SK-N-SH treated with all-trans-retinoic acid at 6 μM for 48 hours (cell line): ENCODE results near the gene FUT7.

Source experiments
- ATAC-seq: fragments of 200-7000 bp; cut with Tn5 transposase; 3 replicates; pipeline ENCODE4 v1.9.1; 2020; ENCODE audit warnings: mild to moderate bottlenecking, moderate library complexity
- ARNTL ChIP-seq: fragments of 450-650 bp; formaldehyde crosslinking; IDR thresholded peaks from 2 replicates; pipeline ENCODE4 v1.5.0; 2020; ENCODE audit warnings: low read depth, mild to moderate bottlenecking, moderate library complexity, borderline replicate concordance
- CSDC2 ChIP-seq: fragments of 250-450 bp; sonication (Bioruptor Pico); IDR thresholded peaks from 2 replicates; pipeline ENCODE4 v1.5.0; 2020; ENCODE audit warnings: mild to moderate bottlenecking, moderate library complexity
- GLIS3 ChIP-seq: fragments of 250-450 bp; sonication (Bioruptor Pico); IDR thresholded peaks from 2 replicates; pipeline ENCODE4 v1.5.0; 2020; ENCODE audit warnings: mild to moderate bottlenecking, moderate library complexity
- ISL1 ChIP-seq: fragments of 250-450 bp; sonication (Bioruptor Pico); IDR thresholded peaks from 2 replicates; pipeline ENCODE4 v2.1.2; 2022; ENCODE audit warnings: mild to moderate bottlenecking, moderate library complexity
- OSR1 ChIP-seq: fragments of 250-450 bp; sonication (Bioruptor Pico); IDR thresholded peaks from 2 replicates; pipeline ENCODE4 v1.8.0; 2022; ENCODE audit warnings: moderate library complexity, mild to moderate bottlenecking, inconsistent platforms
- PPARA ChIP-seq: fragments of 250-450 bp; sonication (Bioruptor Pico); IDR thresholded peaks from 2 replicates; pipeline ENCODE4 v1.5.0; 2020; ENCODE audit warnings: mild to moderate bottlenecking, borderline replicate concordance
- SNAI2 ChIP-seq: fragments of 250-450 bp; sonication (Bioruptor Pico); IDR thresholded peaks from 2 replicates; pipeline ENCODE4 v1.5.0; 2020; ENCODE audit warnings: mild to moderate bottlenecking, moderate library complexity
- TCF4 ChIP-seq: fragments of 250-450 bp; sonication (Bioruptor Pico); IDR thresholded peaks from 2 replicates; pipeline ENCODE4 v1.8.0; 2021; ENCODE audit warnings: mild to moderate bottlenecking, moderate library complexity, borderline replicate concordance
- TOX ChIP-seq: fragments of 250-450 bp; sonication (Bioruptor Pico); IDR thresholded peaks from 2 replicates; pipeline ENCODE4 v1.8.0; 2021; ENCODE audit warnings: mild to moderate bottlenecking, moderate library complexity, borderline replicate concordance
- ZC3H10 ChIP-seq: fragments of 250-450 bp; sonication (Bioruptor Pico); IDR thresholded peaks from 2 replicates; pipeline ENCODE4 v1.5.1; 2021; ENCODE audit warnings: mild to moderate bottlenecking, moderate library complexity
- ZFP3 ChIP-seq: fragments of 250-450 bp; sonication (Bioruptor Pico); IDR thresholded peaks from 2 replicates; pipeline ENCODE4 v1.5.0; 2020; ENCODE audit warnings: mild to moderate bottlenecking, moderate library complexity
- ZFP30 ChIP-seq: fragments of 450-650 bp; formaldehyde crosslinking; IDR thresholded peaks from 2 replicates; pipeline ENCODE4 v1.5.0; 2022; ENCODE audit warnings: mild to moderate bottlenecking, moderate library complexity
- ZNF565 ChIP-seq: fragments of 450-650 bp; formaldehyde crosslinking; conservative IDR thresholded peaks from 2 replicates; pipeline ENCODE4 v1.5.0; 2020; ENCODE audit warnings: low read depth, mild to moderate bottlenecking, moderate library complexity
- ZNF70 ChIP-seq: fragments of 450-650 bp; formaldehyde crosslinking; IDR thresholded peaks from 2 replicates; pipeline ENCODE4 v1.5.0; 2020; ENCODE audit warnings: mild to moderate bottlenecking, moderate library complexity
- ZNF8 ChIP-seq: fragments of 450-650 bp; formaldehyde crosslinking; IDR thresholded peaks from 2 replicates; pipeline ENCODE4 v1.5.0; 2020; ENCODE audit warnings: mild to moderate bottlenecking, moderate library complexity
- TF ChIP-seq, protein P1 (sequence below): fragments of 250-450 bp; sonication (Bioruptor Pico); IDR thresholded peaks from 2 replicates; pipeline ENCODE4 v1.5.0; 2020; ENCODE audit warnings: mild to moderate bottlenecking, moderate library complexity
- TF ChIP-seq, protein P2 (sequence below): fragments of 250-450 bp; sonication (Bioruptor Pico); IDR thresholded peaks from 2 replicates; pipeline ENCODE4 v1.8.0; 2021; ENCODE audit warnings: low read depth, mild to moderate bottlenecking, moderate library complexity, borderline replicate concordance
- TF ChIP-seq, protein P3 (sequence below): fragments of 250-450 bp; sonication (Bioruptor Pico); IDR thresholded peaks from 2 replicates; pipeline ENCODE4 v1.5.1; 2020; ENCODE audit warnings: low read depth, mild to moderate bottlenecking, moderate library complexity
- TF ChIP-seq, protein P4 (sequence below): fragments of 250-450 bp; sonication (Bioruptor Pico); IDR thresholded peaks from 2 replicates; pipeline ENCODE4 v1.8.0; 2020; ENCODE audit warnings: mild to moderate bottlenecking, moderate library complexity, borderline replicate concordance
- TF ChIP-seq, protein P5 (sequence below): fragments of 250-450 bp; sonication (Bioruptor Pico); IDR thresholded peaks from 2 replicates; pipeline ENCODE4 v1.5.1; 2021; ENCODE audit warnings: mild to moderate bottlenecking, moderate library complexity

Gene FUT7

DNA sequence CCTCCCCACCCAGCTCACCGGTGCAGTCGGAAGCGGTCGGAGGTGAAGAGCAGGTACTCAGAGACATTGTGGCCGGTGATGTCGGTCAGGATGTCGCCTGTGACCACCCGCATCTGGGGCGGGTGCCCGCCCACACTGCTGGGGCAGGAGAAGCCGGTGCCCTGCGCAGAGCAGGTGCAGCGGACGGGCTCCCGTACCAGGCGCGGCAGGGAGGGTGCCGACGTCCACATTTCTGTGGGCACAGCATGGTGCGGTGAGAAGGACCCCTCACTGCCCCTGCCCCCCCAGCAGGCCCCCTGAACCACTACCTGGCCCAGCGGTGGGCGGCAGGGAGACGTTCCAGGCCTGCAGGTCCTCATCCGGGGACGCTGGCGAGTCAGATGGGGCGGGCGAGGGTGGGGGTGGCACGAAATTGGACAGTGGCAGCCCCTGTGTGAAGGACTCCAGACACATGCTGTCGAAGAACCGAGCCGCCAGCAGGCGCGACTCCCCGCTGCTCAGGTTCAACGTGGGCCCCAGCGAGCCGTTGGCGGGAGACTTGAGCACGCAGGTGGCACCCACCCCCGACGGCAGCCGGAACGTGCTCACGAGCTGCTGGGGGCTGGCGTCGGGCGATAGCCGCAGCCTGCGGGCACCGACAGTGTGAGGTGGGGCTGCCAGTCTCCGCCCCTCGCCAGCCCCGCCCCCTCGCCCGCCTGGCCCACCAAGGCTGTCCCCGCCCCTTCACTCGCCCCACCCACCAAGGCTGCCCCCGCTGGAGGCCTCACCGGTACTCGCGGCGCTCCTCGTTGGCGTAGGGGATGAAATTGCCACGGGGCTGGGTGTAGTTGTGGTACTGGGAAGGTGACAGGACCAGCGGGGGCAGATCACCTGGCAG, 19.0 kb downstream of the FUT7 start:
- no peak for ATAC-seq
- TF ChIP-seq ZNF565 (CRISPR knock-in tag): no peak
- TF ChIP-seq ISL1 (CRISPR knock-in tag): no peak
- TF ChIP-seq ARNTL (CRISPR knock-in tag): no peak
- no peak for TF ChIP-seq ZC3H10 (CRISPR knock-in tag)
- no peak for TF ChIP-seq ZFP30 (CRISPR knock-in tag)
- no peak for TF ChIP-seq TCF4 (CRISPR knock-in tag)
- TF ChIP-seq, protein P1, sequence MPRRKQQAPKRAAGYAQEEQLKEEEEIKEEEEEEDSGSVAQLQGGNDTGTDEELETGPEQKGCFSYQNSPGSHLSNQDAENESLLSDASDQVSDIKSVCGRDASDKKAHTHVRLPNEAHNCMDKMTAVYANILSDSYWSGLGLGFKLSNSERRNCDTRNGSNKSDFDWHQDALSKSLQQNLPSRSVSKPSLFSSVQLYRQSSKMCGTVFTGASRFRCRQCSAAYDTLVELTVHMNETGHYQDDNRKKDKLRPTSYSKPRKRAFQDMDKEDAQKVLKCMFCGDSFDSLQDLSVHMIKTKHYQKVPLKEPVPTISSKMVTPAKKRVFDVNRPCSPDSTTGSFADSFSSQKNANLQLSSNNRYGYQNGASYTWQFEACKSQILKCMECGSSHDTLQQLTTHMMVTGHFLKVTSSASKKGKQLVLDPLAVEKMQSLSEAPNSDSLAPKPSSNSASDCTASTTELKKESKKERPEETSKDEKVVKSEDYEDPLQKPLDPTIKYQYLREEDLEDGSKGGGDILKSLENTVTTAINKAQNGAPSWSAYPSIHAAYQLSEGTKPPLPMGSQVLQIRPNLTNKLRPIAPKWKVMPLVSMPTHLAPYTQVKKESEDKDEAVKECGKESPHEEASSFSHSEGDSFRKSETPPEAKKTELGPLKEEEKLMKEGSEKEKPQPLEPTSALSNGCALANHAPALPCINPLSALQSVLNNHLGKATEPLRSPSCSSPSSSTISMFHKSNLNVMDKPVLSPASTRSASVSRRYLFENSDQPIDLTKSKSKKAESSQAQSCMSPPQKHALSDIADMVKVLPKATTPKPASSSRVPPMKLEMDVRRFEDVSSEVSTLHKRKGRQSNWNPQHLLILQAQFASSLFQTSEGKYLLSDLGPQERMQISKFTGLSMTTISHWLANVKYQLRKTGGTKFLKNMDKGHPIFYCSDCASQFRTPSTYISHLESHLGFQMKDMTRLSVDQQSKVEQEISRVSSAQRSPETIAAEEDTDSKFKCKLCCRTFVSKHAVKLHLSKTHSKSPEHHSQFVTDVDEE (CRISPR knock-in tag): no peak
- TF ChIP-seq, protein P2, sequence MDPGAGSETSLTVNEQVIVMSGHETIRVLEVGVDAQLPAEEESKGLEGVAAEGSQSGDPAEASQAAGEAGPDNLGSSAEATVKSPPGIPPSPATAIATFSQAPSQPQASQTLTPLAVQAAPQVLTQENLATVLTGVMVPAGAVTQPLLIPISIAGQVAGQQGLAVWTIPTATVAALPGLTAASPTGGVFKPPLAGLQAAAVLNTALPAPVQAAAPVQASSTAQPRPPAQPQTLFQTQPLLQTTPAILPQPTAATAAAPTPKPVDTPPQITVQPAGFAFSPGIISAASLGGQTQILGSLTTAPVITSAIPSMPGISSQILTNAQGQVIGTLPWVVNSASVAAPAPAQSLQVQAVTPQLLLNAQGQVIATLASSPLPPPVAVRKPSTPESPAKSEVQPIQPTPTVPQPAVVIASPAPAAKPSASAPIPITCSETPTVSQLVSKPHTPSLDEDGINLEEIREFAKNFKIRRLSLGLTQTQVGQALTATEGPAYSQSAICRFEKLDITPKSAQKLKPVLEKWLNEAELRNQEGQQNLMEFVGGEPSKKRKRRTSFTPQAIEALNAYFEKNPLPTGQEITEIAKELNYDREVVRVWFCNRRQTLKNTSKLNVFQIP (CRISPR knock-in tag): no peak
- TF ChIP-seq, protein P3, sequence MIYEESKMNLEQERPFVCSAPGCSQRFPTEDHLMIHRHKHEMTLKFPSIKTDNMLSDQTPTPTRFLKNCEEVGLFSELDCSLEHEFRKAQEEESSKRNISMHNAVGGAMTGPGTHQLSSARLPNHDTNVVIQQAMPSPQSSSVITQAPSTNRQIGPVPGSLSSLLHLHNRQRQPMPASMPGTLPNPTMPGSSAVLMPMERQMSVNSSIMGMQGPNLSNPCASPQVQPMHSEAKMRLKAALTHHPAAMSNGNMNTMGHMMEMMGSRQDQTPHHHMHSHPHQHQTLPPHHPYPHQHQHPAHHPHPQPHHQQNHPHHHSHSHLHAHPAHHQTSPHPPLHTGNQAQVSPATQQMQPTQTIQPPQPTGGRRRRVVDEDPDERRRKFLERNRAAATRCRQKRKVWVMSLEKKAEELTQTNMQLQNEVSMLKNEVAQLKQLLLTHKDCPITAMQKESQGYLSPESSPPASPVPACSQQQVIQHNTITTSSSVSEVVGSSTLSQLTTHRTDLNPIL: no peak
- no peak for TF ChIP-seq CSDC2 (CRISPR knock-in tag)
- no peak for TF ChIP-seq OSR1 (CRISPR knock-in tag)
- no peak for TF ChIP-seq SNAI2 (CRISPR knock-in tag)
- TF ChIP-seq, protein P4, sequence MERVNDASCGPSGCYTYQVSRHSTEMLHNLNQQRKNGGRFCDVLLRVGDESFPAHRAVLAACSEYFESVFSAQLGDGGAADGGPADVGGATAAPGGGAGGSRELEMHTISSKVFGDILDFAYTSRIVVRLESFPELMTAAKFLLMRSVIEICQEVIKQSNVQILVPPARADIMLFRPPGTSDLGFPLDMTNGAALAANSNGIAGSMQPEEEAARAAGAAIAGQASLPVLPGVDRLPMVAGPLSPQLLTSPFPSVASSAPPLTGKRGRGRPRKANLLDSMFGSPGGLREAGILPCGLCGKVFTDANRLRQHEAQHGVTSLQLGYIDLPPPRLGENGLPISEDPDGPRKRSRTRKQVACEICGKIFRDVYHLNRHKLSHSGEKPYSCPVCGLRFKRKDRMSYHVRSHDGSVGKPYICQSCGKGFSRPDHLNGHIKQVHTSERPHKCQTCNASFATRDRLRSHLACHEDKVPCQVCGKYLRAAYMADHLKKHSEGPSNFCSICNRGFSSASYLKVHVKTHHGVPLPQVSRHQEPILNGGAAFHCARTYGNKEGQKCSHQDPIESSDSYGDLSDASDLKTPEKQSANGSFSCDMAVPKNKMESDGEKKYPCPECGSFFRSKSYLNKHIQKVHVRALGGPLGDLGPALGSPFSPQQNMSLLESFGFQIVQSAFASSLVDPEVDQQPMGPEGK: no peak
- TF ChIP-seq PPARA (CRISPR knock-in tag): no peak
- TF ChIP-seq GLIS3 (CRISPR knock-in tag): no peak

DNA sequence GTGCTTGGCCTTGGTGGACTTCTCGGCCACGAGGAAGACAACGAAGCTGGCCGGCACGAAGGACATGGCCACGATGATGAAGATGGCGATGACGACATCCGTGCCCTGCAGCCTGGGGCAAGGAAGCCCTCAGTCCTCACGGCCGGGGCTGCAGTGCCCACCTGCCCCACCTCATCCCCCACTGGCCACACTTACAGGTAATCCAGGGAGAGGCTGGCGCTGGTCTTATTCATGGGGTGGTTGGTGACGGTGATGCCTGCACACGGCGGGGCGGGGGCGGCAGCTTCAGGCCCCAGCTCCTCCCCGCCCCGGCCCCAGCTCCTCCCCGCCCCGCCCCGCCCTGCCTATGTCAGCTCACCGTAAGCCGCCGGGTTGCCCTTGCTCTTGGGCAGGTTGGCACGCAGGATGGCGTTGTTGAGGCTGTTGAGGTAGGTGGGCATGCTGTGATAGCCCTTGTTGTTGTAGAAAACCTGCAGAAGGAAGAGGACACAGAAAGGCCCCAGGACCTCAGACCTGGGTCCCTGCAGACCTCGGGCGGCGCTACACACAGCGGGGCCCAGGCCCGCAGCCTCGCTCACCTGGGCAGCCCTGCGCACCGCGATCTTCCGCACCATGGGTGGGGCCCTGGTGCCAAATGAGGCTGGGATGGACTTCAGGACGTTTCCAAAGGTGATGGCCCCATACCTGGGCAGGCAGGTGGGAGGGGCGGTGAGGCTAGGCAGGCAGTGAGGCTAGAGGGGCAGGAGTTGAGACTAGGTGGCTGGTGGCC, 19.8 kb downstream of the FUT7 start:
- ATAC-seq: no peak
- no peak for TF ChIP-seq TCF4 (CRISPR knock-in tag)
- no peak for TF ChIP-seq ZNF70 (CRISPR knock-in tag)
- TF ChIP-seq PPARA (CRISPR knock-in tag): no peak
- TF ChIP-seq GLIS3 (CRISPR knock-in tag): no peak
- no peak for TF ChIP-seq ARNTL (CRISPR knock-in tag)
- no peak for TF ChIP-seq SNAI2 (CRISPR knock-in tag)
- TF ChIP-seq, protein P3: no peak
- TF ChIP-seq ZFP3: no peak
- TF ChIP-seq, protein P1 (CRISPR knock-in tag): no peak
- TF ChIP-seq ZFP30 (CRISPR knock-in tag): no peak
- no peak for TF ChIP-seq ZNF8 (CRISPR knock-in tag)
- TF ChIP-seq, protein P2 (CRISPR knock-in tag): no peak
- no peak for TF ChIP-seq ISL1 (CRISPR knock-in tag)
- TF ChIP-seq, protein P5, sequence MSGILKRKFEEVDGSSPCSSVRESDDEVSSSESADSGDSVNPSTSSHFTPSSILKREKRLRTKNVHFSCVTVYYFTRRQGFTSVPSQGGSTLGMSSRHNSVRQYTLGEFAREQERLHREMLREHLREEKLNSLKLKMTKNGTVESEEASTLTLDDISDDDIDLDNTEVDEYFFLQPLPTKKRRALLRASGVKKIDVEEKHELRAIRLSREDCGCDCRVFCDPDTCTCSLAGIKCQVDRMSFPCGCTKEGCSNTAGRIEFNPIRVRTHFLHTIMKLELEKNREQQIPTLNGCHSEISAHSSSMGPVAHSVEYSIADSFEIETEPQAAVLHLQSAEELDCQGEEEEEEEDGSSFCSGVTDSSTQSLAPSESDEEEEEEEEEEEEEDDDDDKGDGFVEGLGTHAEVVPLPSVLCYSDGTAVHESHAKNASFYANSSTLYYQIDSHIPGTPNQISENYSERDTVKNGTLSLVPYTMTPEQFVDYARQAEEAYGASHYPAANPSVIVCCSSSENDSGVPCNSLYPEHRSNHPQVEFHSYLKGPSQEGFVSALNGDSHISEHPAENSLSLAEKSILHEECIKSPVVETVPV (CRISPR knock-in tag): no peak
- no peak for TF ChIP-seq TOX (CRISPR knock-in tag)
- TF ChIP-seq OSR1 (CRISPR knock-in tag): no peak
- TF ChIP-seq ZC3H10 (CRISPR knock-in tag): no peak
